BLaER1 treated with 17β-estradiol and CSF1 and Interleukin-3, amounts not matched to agents 10 nM and 100 nM (cell line): ENCODE results near the gene GALNT8.

Experiments
- H3K27ac ChIP-seq, 11 experiments: shearing (Covaris generic); formaldehyde crosslinking; 2 replicates each; pipeline ENCODE4 v1.8.1; 2022
- H3K27me3 ChIP-seq, 11 experiments: shearing (Covaris generic); formaldehyde crosslinking; 2 replicates each; pipeline ENCODE4 v1.8.1; 2022
- H3K36me3 ChIP-seq, 11 experiments: shearing (Covaris generic); formaldehyde crosslinking; 2 replicates each; pipeline ENCODE4 v1.8.1; 2022
- H3K4me1 ChIP-seq, 10 experiments: shearing (Covaris generic); formaldehyde crosslinking; 2 replicates each; pipeline ENCODE4 v1.8.1; 2022
- H3K4me2 ChIP-seq, 11 experiments: shearing (Covaris generic); formaldehyde crosslinking; 2 replicates each; pipeline ENCODE4 v1.8.1; 2022
- H3K4me3 ChIP-seq, 10 experiments: shearing (Covaris generic); formaldehyde crosslinking; 2 replicates each; pipeline ENCODE4 v1.8.1; 2022
- H3K9ac ChIP-seq, 11 experiments: shearing (Covaris generic); formaldehyde crosslinking; 2 replicates each; pipeline ENCODE4 v1.8.1; 2022
- H3K9me3 ChIP-seq, 11 experiments: shearing (Covaris generic); formaldehyde crosslinking; replicated peaks in 1 of 11; 2 replicates each; pipeline ENCODE4 v1.8.1; 2022
- H4K20me1 ChIP-seq, 11 experiments: shearing (Covaris generic); formaldehyde crosslinking; 2 replicates each; pipeline ENCODE4 v1.8.1; 2022
- Cebpa-rat ChIP-seq, 11 experiments: shearing (Covaris generic); IDR thresholded peaks; 2 replicates each; pipeline ENCODE4 v1.8.1; 2022

GALNT8 gene

GRCh38 chr12:4812624-4813327 is 92.6 kb downstream of the GALNT8 start:
- Histone ChIP-seq H3K4me2 (peak overlapping the region in 9 of 11 experiments; percentile 61 to 98 (median 78); a peak in 16 of 22 replicates), H3K27ac (no peak overlapping the region), H3K4me3 (no peak overlapping the region), H3K4me1 (peaks cover 33 to 86% (median 75%) of the 10 kb centered on the region in 10 experiments), H3K36me3 (peaks cover 0 to 9% (median 0%) of the 10 kb centered on the region in 11 experiments; a peak in 4 of 22 replicates), H3K9ac (no peak overlapping the region), H3K9me3 (peaks cover 0 to 11% (median 0%) of the 10 kb centered on the region in 11 experiments; a peak in 6 of 22 replicates), H4K20me1 (peaks cover 0 to 58% (median 0%) of the 10 kb centered on the region in 11 experiments; a peak in 7 of 22 replicates), H3K27me3 (peaks cover 39 to 92% (median 45%) of the 10 kb centered on the region in 11 experiments)
- no peak for TF ChIP-seq Cebpa-rat (IDR thresholded peaks at IDR 0.05)

- Histone ChIP-seq H3K27ac (no peak overlapping the region), H3K27me3 (peaks cover 29 to 91% (median 36%) of the 10 kb centered on the region in 11 experiments), H3K9me3 (peaks cover 0 to 11% (median 0%) of the 10 kb centered on the region in 11 experiments; a peak in 6 of 22 replicates), H3K36me3 (peaks cover 0 to 9% (median 0%) of the 10 kb centered on the region in 11 experiments; a peak in 4 of 22 replicates), H4K20me1 (peaks cover 0 to 63% (median 0%) of the 10 kb centered on the region in 11 experiments; a peak in 7 of 22 replicates), H3K4me1 (peaks cover 42 to 86% (median 76%) of the 10 kb centered on the region in 10 experiments), H3K9ac (no peak overlapping the region), H3K4me3 (0 out of 20 replicates have a peak overlapping the region, but pooled peaks of 1 of the 10 experiments have one; percentile 1), H3K4me2 (peak overlapping the region; percentile 8 to 98 (median 77); a peak in 20 of 22 replicates)
- TF ChIP-seq Cebpa-rat (IDR thresholded peaks at IDR 0.05), result no peak
Observed at GRCh38 chr12:4813741-4814140, 93.5 kb downstream of the GALNT8 start.

- peak overlapping the region in 10 of 11 experiments; percentile 10 to 98 (median 78); a peak in 18 of 22 replicates for H3K4me2 ChIP-seq
- peaks cover 0 to 9% (median 0%) of the 10 kb centered on the region in 11 experiments; a peak in 4 of 22 replicates for H3K36me3 ChIP-seq
- H3K9me3 ChIP-seq, result peaks cover 0 to 11% (median 0%) of the 10 kb centered on the region in 11 experiments; a peak in 6 of 22 replicates
- peaks cover 0 to 61% (median 0%) of the 10 kb centered on the region in 11 experiments; a peak in 7 of 22 replicates for H4K20me1 ChIP-seq
- peaks cover 43 to 89% (median 78%) of the 10 kb centered on the region in 10 experiments for H3K4me1 ChIP-seq
- no peak overlapping the region for H3K27ac ChIP-seq
- H3K27me3 ChIP-seq, result peaks cover 21 to 84% (median 28%) of the 10 kb centered on the region in 11 experiments
- H3K4me3 ChIP-seq, result peak overlapping the region in 1 of 10 experiments; percentile 1; a peak in 1 of 20 replicates
- TF ChIP-seq Cebpa-rat (IDR thresholded peaks at IDR 0.05), result no peak
- peak overlapping the region in 3 of 11 experiments; percentile 6 to 43 (median 16); a peak in 2 of 22 replicates for H3K9ac ChIP-seq
Observed at GRCh38 chr12:4814485-4814884, 94.3 kb downstream of the GALNT8 start.

- peak overlapping the region in 4 of 11 experiments; percentile 1 to 54 (median 24); a peak in 3 of 22 replicates for H3K27ac ChIP-seq
- peaks cover 0 to 72% (median 4%) of the 10 kb centered on the region in 11 experiments; a peak in 12 of 22 replicates for H3K27me3 ChIP-seq
- H4K20me1 ChIP-seq, result peaks cover 0 to 52% (median 0%) of the 10 kb centered on the region in 11 experiments; a peak in 5 of 22 replicates
- peak overlapping the region in 3 of 10 experiments; percentile 26 to 37 (median 36); a peak in 2 of 20 replicates for H3K4me3 ChIP-seq
- peak overlapping the region in 3 of 11 experiments; percentile 49 to 66 (median 64); a peak in 5 of 22 replicates for H3K9ac ChIP-seq
- no peaks in the 10 kb centered on the region for H3K36me3 ChIP-seq
- no peaks in the 10 kb centered on the region for H3K9me3 ChIP-seq
- H3K4me1 ChIP-seq, result peaks cover 55 to 100% (median 90%) of the 10 kb centered on the region in 10 experiments
- H3K4me2 ChIP-seq, result peak overlapping the region in 9 of 11 experiments; percentile 68 to 98 (median 78); a peak in 18 of 22 replicates
- no peak for TF ChIP-seq Cebpa-rat (IDR thresholded peaks at IDR 0.05)
Observed at GRCh38 chr12:4816744-4817525, 96.7 kb downstream of the GALNT8 start.

GRCh38 chr12:4817880-4818279 is 97.7 kb downstream of the GALNT8 start:
- peaks cover 0 to 71% (median 0%) of the 10 kb centered on the region in 11 experiments; a peak in 7 of 22 replicates for H3K27me3 ChIP-seq
- peak overlapping the region; percentile 59 to 98 (median 77) for H3K4me2 ChIP-seq
- H4K20me1 ChIP-seq, result peaks cover 0 to 45% (median 0%) of the 10 kb centered on the region in 11 experiments; a peak in 4 of 22 replicates
- peak overlapping the region in 5 of 11 experiments; percentile 1 to 54 (median 31); a peak in 6 of 22 replicates for H3K27ac ChIP-seq
- H3K9me3 ChIP-seq, result no peaks in the 10 kb centered on the region
- H3K4me3 ChIP-seq, result peak overlapping the region in 3 of 10 experiments; percentile 26 to 37 (median 36); a peak in 4 of 20 replicates
- H3K36me3 ChIP-seq, result no peaks in the 10 kb centered on the region; a peak in 2 of 22 replicates
- peak overlapping the region in 7 of 11 experiments; percentile 3 to 66 (median 49); a peak in 11 of 22 replicates for H3K9ac ChIP-seq
- peaks cover 55 to 100% (median 99%) of the 10 kb centered on the region in 10 experiments for H3K4me1 ChIP-seq
- TF ChIP-seq Cebpa-rat (IDR thresholded peaks at IDR 0.05), result no peak

- Histone ChIP-seq H3K27me3 (peaks cover 0 to 67% (median 0%) of the 10 kb centered on the region in 11 experiments; a peak in 7 of 22 replicates), H3K4me3 (no peak overlapping the region), H3K4me2 (peak overlapping the region; percentile 58 to 98 (median 78)), H3K9ac (peak overlapping the region in 5 of 11 experiments; percentile 0 to 62 (median 38); a peak in 9 of 22 replicates), H3K4me1 (peaks cover 54 to 100% (median 98%) of the 10 kb centered on the region in 10 experiments), H3K36me3 (no peaks in the 10 kb centered on the region; a peak in 2 of 22 replicates), H3K27ac (peak overlapping the region in 9 of 11 experiments; percentile 31 to 70 (median 42); a peak in 17 of 22 replicates), H4K20me1 (peaks cover 0 to 49% (median 0%) of the 10 kb centered on the region in 11 experiments; a peak in 4 of 22 replicates), H3K9me3 (no peaks in the 10 kb centered on the region)
- peak in 2 of 11 experiments; percentile 10 to 25; a peak in 2 of 22 replicates for TF ChIP-seq Cebpa-rat (IDR thresholded peaks at IDR 0.05)
Observed at GRCh38 chr12:4819654-4820053, 99.5 kb downstream of the GALNT8 start.

- no peak for TF ChIP-seq Cebpa-rat (IDR thresholded peaks at IDR 0.05)
- H3K4me2 ChIP-seq, result peak overlapping the region; percentile 58 to 98 (median 78)
Observed at GRCh38 chr12:4820971-4821370, 100.8 kb downstream of the GALNT8 start.

More at GRCh38 chr12:4820971-4821370, 100.8 kb downstream of the GALNT8 start:
- peak overlapping the region in 4 of 11 experiments; percentile 5 to 62 (median 36); a peak in 5 of 22 replicates for H3K9ac ChIP-seq
- no peaks in the 10 kb centered on the region; a peak in 2 of 22 replicates for H3K36me3 ChIP-seq
- peak overlapping the region in 8 of 11 experiments; percentile 6 to 70 (median 50); a peak in 11 of 22 replicates for H3K27ac ChIP-seq
- H3K4me3 ChIP-seq, result no peak overlapping the region
- peaks cover 0 to 51% (median 0%) of the 10 kb centered on the region in 11 experiments; a peak in 4 of 22 replicates for H4K20me1 ChIP-seq
- no peaks in the 10 kb centered on the region for H3K9me3 ChIP-seq
- peaks cover 66 to 100% (median 98%) of the 10 kb centered on the region in 10 experiments for H3K4me1 ChIP-seq
- peaks cover 0 to 57% (median 0%) of the 10 kb centered on the region in 11 experiments; a peak in 7 of 22 replicates for H3K27me3 ChIP-seq
